H1 (cell line): Measurements from ENCODE around the gene FAM53C. TPM values are rescaled to one million over a fixed set of nuclear protein-coding genes. Genes with fewer than 3 reads are reported as not detected.
A peak's percentile ranks its signal among the peaks of the same experiment; 100 is the strongest.

Experiments used
- ASH2L ChIP-seq: fragments of 200-600, 300-600 bp; sonication (generic); IDR thresholded peaks from one replicate; pipeline ENCODE4 v1.7.1; 2017; ENCODE audit warnings: low read length
- CTCF ChIP-seq, 3 experiments: IDR thresholded peaks; 1 replicate in 2 of 3; 2 replicates in 1 of 3; pipeline versions ENCODE4 v1.5.1 to v1.6.1; 2011; ENCODE audit warnings: low read length in 3 of 3, mild to moderate bottlenecking in 3 of 3, inconsistent platforms in 2 of 3, low read depth in 1 of 3, moderate library complexity in 1 of 3; ENCODE audit not compliant: insufficient read depth in 1 of 3; ENCODE audit errors: control extremely low read depth in 1 of 3
- GTF2F1 ChIP-seq: IDR thresholded peaks from 2 replicates; pipeline ENCODE4 v1.6.1; 2012; ENCODE audit warnings: low read depth, low read length, improper control_type of control experiment, borderline replicate concordance
- PHF8 ChIP-seq: fragments of 200-600 bp; sonication (generic); conservative IDR thresholded peaks from 2 replicates; pipeline ENCODE4 v1.7.1; 2012; ENCODE audit warnings: low read depth, mild to moderate bottlenecking, inconsistent platforms, low read length, moderate library complexity
- TAF1 ChIP-seq: IDR thresholded peaks from 2 replicates; pipeline ENCODE4 v1.6.1; 2011; ENCODE audit warnings: mild to moderate bottlenecking, low read depth, low read length
- polyA plus RNA-seq, 7 experiments: library from polyadenylated mRNA; depleted of rRNA in 3 of 7; stranded (reverse) in 5 of 7; unstranded in 2 of 7; fragments of >200 nt in 5 of 7; fragments of 200-250 nt in 2 of 7; gene quantifications; 1 replicate in 5 of 7; 2 replicates in 1 of 7; 4 replicates in 1 of 7; pipeline versions ENCODE4 v1.2.1 to v1.2.3, GENCODE V29; 2011 to 2013; ENCODE audit warnings: missing spikeins in 2 of 7, mixed read lengths in 2 of 7
- total RNA-seq: library from RNA; stranded (reverse); fragmentation: NEBNext Ultra II Directional; extraction: Animal tissue kit (Norgen Biotek cat#: 25700); gene quantifications from 2 replicates; pipeline ENCODE4 v1.2.1, GENCODE V29; 2021

FAM53C gene
- total and polyA plus RNA-seq, 2 of the 8 experiments (the other 6 are each of a cell fraction or from before 2014, with no cell fraction given) = 57.6 to 75.3 TPM

GRCh38 chr5:138352722-138353559 is 14.9 kb downstream of the FAM53C start (continued):
- peak in 2 of 3 experiments; percentile 30 to 41; a peak in 3 of 4 replicates for TF ChIP-seq CTCF (IDR thresholded peaks at IDR 0.05; ENCODE audit: control extremely low read depth in 1 of 3, insufficient read depth in 1 of 3, low read depth in 1 of 3, low read length in 3 of 3)
- peak; percentile 52 for TF ChIP-seq TAF1
- peak; percentile 76 for TF ChIP-seq ASH2L
- no peak for TF ChIP-seq GTF2F1
- peak; percentile 91 for TF ChIP-seq PHF8
